C4-2B (cell line): ENCODE measurements around the gene SLC1A7.

ENCODE experiments used
- CTCF ChIP-seq: fragments of 450-650 bp; conservative IDR thresholded peaks from 2 replicates; pipeline ENCODE4 v1.5.1; 2017; ENCODE audit warnings: mild to moderate bottlenecking
- ZFX ChIP-seq: fragments of 450-650 bp; IDR thresholded peaks from 2 replicates; pipeline ENCODE4 v1.6.1; 2017

- TF ChIP-seq CTCF (no peak), ZFX (no peak)
These were observed 11.3 kb upstream of the SLC1A7 start for GRCh38 chr1:53153752-53154151.
